NB4 (cell line): ENCODE data around the gene STUM.

Experiments
- POLR2A ChIP-seq: IDR thresholded peaks from 2 replicates; pipeline ENCODE4 v1.6.1; 2011; ENCODE audit warnings: mild to moderate bottlenecking; ENCODE audit not compliant: insufficient read length; ENCODE audit errors: extremely low read depth
- TF ChIP-seq, protein P1 (sequence below): IDR thresholded peaks from one replicate; pipeline ENCODE4 v1.5.1; 2012; ENCODE audit warnings: low read depth, low read length

DNA sequence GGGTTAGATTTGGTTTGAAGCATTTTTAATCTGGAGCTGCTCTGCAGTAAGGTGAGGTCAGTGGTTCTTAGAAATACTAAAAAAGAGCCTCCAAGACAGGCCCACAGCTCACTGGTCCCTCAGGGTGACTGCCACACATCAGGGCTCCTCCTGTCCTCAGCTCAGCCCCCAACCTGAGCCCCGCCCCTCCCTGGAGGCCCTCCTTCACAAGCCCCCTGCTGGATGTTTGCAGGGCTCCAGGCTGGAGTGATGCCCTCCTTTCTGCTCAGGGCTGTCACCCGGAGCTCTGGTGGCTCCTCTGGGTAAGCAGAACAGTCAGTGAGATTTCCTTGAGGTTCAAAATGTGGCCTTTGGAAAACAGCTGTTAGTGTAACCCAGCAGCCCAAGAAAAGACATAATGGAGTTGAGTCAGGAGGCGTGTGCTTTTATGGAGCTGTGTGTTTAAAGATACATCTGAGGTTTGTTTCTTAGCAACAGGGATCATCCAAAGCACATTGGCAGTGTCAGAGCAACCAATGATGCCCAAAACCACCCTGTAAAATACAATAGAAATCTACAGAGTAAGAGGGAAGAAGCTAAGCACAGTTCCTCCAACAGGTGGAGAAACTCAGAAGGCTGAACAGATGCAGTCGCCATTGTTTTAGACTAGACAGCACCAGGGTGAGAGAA, 21.4 kb downstream of the STUM start:
- no peak for TF ChIP-seq POLR2A
- TF ChIP-seq, protein P1, sequence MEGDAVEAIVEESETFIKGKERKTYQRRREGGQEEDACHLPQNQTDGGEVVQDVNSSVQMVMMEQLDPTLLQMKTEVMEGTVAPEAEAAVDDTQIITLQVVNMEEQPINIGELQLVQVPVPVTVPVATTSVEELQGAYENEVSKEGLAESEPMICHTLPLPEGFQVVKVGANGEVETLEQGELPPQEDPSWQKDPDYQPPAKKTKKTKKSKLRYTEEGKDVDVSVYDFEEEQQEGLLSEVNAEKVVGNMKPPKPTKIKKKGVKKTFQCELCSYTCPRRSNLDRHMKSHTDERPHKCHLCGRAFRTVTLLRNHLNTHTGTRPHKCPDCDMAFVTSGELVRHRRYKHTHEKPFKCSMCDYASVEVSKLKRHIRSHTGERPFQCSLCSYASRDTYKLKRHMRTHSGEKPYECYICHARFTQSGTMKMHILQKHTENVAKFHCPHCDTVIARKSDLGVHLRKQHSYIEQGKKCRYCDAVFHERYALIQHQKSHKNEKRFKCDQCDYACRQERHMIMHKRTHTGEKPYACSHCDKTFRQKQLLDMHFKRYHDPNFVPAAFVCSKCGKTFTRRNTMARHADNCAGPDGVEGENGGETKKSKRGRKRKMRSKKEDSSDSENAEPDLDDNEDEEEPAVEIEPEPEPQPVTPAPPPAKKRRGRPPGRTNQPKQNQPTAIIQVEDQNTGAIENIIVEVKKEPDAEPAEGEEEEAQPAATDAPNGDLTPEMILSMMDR, result peak; percentile 26
